T47D (cell line): ENCODE results near the gene LRRC1.
"Not testable (repeated sequence)": the region's sequence is repeated elsewhere in the genome, so short reads cannot be mapped to it uniquely, and the experiment has no call there.

ENCODE experiments used
- DNase-seq, 2 experiments: peaks; one replicate each; pipeline versions ENCODE4 v3.0.0 to v3.0.0-alpha.2; 2011 to 2012; ENCODE audit warnings: low read depth in 1 of 2, low spot score in 1 of 2
- JUND ChIP-seq: IDR thresholded peaks from 2 replicates; pipeline ENCODE4 v1.6.1; 2012; ENCODE audit warnings: low read depth
- in situ Hi-C: cut with HindIII; loops from 2 replicates; pipeline ENCODE4 v1.10.0; 2016; ENCODE audit warnings: low sequenced_read_pairs, low pct_unique_long_range_greater_than_20kb

Gene LRRC1

GRCh38 chr6:53795340-53795701 is 516 bp downstream of the LRRC1 start:
- in situ Hi-C loops, result no loop called here
- no peak for TF ChIP-seq JUND
- peak in 1 of 2 experiments; percentile 48 for DNase-seq

- in situ Hi-C loops, result no loop called here
- DNase-seq, result peak in 1 of 2 experiments; percentile 40
Observed at GRCh38 chr6:53795702-53796450, 1.1 kb downstream of the LRRC1 start.

GRCh38 chr6:53796451-53796780 is 1.6 kb downstream of the LRRC1 start:
- in situ Hi-C loops, result no loop called here
- no peak for DNase-seq
- TF ChIP-seq JUND, result no peak

More at GRCh38 chr6:53795702-53796450, 1.1 kb downstream of the LRRC1 start:
- TF ChIP-seq JUND, result no peak

- TF ChIP-seq JUND, result no peak
- no peak for DNase-seq
- in situ Hi-C loops, result no loop called here
Observed at GRCh38 chr6:53796791-53797190, 2.0 kb downstream of the LRRC1 start.

GRCh38 chr6:53797304-53797703 is 2.5 kb downstream of the LRRC1 start:
- no peak for TF ChIP-seq JUND
- no peak for DNase-seq
- in situ Hi-C loops, result no loop called here

- in situ Hi-C loops, result no loop called here
- TF ChIP-seq JUND, result no peak
- DNase-seq, result no peak
Observed at GRCh38 chr6:53799340-53799739, 4.5 kb downstream of the LRRC1 start.

- TF ChIP-seq JUND, result no peak
- in situ Hi-C loops, result no loop called here
- no peak for DNase-seq
Observed at GRCh38 chr6:53801022-53801421, 6.2 kb downstream of the LRRC1 start.

DNA sequence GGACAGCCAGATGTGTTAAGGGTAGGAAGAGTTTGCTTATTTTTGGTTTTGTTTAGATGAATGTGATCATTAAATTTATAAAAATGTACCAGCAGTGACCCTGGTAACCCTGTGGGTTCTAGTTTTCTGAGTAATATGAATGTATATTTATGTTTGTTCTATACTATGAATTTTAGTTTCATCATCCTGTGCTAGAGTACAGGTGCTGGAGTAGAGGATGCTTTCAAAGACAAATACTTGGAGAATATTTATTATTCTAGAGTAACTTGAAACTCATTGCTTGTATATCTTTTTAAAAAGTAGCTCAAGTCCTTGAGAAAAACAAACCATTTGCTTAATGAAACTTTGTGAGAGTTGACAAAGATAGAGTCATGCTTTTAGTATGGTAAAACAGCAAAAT is 7.8 kb downstream of the LRRC1 start:
- DNase-seq, result no peak
- no peak for TF ChIP-seq JUND
- in situ Hi-C loops, result no loop called here

- in situ Hi-C loops, result no loop called here
- no peak for TF ChIP-seq JUND
- no peak for DNase-seq
Observed at GRCh38 chr6:53803081-53803860, 8.5 kb downstream of the LRRC1 start.

DNA sequence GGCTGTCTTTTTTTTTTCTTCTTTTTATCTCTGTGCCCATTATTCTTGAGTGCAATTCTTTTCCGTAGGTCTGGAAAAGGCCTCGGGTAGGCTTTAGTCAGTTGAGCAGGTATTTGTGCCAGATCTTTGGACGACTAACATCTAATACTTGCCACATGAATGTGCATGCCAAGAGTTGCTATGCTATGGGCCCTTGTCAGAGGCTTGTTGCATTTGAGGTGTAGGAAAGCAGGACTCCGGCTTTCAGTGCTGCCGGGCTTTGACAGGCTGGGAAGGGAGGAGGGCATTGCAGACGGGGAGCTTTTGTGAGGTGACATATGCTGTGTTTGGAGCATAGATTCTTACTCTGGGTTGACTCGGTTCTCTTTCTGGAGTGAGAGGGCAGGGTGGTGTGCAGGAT is 10.2 kb downstream of the LRRC1 start:
- no peak for TF ChIP-seq JUND
- no peak for DNase-seq
- in situ Hi-C loops, result no loop called here

DNA sequence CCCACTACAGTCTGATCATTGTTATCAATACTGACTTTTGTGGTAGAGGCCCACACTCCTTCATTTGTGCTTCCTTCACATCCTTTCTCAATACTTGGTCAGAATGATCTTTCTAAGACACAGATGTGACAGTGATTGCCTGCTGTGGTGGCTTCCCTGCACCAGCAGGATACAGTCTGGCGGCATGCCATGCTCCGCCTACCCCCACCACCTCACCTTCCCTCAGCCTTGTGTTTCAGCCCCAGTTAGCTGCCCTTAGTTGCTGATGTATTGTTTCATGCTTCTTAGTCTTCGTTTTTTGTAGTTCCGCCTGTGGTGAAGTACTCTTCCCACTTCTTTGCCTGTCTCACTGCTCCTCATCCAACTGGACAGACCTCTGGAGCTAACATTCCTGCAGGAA is 10.9 kb downstream of the LRRC1 start:
- TF ChIP-seq JUND, result no peak
- no peak for DNase-seq
- in situ Hi-C loops, result no loop called here

DNA sequence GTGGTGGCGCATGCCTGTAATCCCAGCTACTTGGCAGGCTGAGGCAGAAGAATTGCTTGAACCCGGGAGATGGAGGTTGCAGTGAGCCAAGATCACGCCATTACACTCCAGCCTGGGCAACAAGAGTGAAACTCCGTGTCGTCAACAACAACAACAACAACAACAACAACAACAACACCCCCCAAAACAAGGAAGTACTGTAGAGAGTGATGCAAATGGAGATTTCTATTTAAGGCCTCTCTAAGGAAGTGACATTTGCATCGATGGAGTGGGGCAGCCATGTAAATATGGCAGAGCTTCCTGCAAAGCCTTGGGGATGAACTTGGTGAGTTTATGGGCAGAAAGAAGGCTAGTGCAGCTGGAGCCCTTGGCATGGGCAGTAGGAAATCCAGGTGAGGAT is 12.8 kb downstream of the LRRC1 start:
- in situ Hi-C loops, DNase-seq: not testable (repeated sequence)

- in situ Hi-C loops, result no loop called here
- no peak for DNase-seq
- no peak for TF ChIP-seq JUND
Observed at GRCh38 chr6:53808302-53808881, 13.6 kb downstream of the LRRC1 start.
